KBM-7 (cell line): ENCODE measurements around the gene PRDX3.
"Not testable (repeated sequence)": the region's sequence is repeated elsewhere in the genome, so short reads cannot be mapped to it uniquely, and the experiment has no call there.

ENCODE experiments used
- DNase-seq: peaks from one replicate; pipeline ENCODE4 v3.0.0-alpha.2; 2015
- in situ Hi-C: fragments of 300-500 bp; cut with MboI; formaldehyde crosslinking; loops from 2 replicates; pipeline ENCODE4 v1.14.3; 2020; ENCODE audit warnings: low sequenced_read_pairs, low pct_unique_long_range_greater_than_20kb, mixed read lengths

The PRDX3 gene

DNA sequence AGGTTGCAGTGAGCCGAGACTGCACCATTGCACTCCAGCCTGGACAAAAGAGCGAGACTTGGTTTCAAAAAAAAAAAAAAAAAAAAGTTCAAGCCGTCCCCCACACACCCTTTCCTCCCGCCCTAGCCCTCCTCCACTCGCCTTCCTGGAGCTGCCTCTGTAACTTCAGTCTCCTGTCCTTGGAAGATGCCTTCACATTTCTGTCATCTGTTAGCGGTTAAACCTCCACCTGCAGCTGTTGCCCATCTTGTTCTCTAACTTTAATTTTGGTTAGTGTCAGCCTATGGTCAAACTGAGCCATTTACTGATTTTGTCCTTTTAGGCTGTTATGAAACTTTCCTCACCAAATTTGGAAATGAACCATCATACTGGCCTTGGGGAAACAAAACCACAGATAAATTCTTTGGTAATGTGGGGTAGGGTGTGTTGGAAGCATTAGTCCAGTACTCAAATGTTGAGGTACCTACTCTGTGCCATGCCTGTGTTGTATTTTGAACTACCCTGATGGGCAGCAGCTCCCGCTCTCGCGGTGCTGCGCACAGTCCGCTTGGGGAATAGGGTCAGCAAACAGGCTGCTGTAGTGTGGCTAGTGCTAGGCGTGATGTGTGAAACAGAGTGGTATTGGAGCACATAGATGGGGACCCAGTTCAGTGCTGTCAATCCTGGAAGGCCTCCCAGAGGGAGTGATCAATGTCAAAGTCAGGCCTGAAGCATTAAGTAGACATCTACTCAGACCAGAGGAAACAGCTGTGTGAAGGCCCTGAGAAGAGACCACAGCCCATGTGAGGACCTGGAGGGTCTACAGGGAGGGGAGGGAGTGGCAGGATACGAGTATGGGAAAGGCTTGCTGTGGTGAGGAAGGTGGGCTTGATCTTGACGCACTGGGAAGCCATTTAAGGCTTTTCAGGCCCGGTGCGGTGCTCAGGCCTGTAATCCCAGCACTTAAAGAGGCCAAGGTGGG, 40.0 kb downstream of the PRDX3 start:
- in situ Hi-C loops, result no loop called here
- no peak for DNase-seq

DNA sequence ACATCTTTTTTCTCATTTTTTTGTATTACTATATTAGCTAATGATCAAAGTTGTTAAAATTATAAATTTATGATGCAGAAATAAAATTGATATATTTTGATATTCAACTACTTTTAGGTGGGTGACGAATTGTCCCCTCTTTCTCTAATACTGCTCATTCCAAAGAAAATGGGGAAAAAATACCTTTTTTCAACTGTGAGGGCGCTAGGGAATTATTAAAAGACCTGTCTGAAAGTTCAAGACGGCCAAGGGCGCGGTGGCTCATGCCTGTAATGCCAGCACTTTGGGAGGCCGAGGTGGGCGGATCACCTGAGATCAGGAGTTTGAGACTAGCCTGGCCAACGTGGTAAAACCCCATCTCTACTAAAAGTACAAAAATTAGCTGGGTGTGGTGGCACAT, 40.7 kb downstream of the PRDX3 start:
- in situ Hi-C loops, DNase-seq: not testable (repeated sequence)

DNA sequence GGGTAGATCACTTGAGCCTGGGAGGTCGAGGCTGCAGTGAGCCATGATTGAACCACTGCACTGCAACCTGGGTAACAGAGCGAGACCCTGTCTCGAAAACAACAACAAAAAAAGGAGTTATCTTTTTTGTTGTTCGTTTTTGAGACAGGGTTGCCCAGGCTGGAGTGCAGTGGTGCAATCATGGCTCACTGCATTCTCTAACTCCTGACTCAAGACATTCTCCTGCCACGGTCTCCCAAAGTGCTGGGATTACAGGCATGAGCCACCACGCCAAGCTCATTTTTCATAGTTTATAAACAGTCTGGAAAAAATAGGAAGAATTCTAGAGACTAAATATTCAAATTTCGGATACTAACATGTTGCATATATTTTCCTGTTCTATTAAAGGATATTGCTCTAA, 42.5 kb downstream of the PRDX3 start:
- no peak for DNase-seq
- in situ Hi-C loops, result no loop called here

DNA sequence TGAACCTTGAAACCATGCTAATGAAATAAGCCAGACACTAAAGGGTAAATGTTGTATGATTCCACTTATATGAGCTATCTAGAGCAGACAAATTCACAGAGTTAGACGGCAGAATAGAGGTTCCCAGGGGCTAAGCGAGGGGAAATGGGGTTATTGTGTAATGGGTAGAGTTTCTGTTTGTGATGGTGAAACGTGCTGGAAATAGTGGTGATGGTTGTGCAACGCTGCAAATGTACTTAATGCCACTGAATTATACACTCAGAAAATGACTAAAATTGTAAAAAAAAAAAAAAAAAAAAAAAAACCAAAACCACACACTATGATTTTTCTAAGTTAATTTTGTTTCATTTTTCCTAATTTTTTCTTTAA, 43.1 kb downstream of the PRDX3 start:
- DNase-seq, result peak; percentile 65
- in situ Hi-C loops, result no loop called here

DNA sequence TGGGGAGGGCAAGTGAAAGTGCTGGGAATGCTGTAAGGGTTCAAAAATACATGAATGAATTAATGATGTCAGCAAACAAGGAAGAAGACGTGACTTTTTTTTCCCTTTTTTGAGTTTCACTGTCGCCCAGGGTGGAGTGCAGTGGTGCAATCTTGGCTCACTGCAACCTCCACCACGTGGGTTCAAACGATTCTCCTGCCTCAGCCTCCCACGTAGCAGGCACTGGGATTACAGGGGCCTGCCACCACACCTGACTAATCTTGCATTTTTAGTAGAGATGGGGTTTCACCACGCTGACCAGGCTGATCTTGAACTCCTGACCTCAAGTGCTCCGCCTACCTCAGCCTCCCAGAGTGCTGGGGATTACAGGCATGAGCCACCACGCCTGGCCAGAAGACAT, 44.7 kb downstream of the PRDX3 start:
- in situ Hi-C loops, result no loop called here
- no peak for DNase-seq

DNA sequence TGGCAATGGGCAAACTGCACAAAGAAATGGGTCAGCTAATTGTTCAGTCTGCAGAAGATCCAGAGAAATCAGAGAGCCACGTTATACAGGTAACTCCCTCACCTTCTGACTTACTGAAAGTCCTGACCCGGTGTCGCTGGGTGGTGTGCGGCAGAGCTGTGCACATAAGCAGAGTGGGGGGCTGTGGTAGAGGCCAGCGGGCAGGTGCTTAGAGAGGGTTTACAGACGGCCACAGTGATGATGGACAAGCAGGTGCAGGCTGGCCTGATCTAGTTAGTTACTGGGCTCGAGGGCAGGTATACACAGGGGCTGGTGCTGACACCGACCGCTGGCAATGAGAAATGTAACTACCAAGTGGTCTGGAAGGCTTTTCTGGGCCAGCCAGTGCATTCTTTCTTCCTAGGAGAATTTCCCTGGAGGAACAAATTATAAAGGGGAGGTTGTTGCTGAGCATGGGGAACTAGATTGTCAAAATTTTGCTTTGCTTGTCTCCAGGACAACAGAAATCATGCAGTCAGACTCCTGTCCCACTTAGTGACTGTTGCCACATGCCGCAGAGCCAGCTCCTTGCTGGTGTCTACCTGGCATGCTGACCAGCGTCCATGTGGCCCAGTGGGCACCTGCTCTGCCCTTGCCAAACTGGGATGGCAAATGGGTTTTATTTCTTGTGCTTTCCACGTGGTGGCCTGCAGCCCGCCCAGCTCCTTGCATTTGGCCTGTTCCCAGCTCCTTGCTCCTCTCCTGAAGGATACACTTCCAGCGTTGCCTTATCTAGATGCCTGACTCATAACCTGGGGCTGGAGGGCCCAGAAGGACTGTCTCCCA, 45.9 kb downstream of the PRDX3 start:
- in situ Hi-C loops, result no loop called here
- DNase-seq, result no peak

DNA sequence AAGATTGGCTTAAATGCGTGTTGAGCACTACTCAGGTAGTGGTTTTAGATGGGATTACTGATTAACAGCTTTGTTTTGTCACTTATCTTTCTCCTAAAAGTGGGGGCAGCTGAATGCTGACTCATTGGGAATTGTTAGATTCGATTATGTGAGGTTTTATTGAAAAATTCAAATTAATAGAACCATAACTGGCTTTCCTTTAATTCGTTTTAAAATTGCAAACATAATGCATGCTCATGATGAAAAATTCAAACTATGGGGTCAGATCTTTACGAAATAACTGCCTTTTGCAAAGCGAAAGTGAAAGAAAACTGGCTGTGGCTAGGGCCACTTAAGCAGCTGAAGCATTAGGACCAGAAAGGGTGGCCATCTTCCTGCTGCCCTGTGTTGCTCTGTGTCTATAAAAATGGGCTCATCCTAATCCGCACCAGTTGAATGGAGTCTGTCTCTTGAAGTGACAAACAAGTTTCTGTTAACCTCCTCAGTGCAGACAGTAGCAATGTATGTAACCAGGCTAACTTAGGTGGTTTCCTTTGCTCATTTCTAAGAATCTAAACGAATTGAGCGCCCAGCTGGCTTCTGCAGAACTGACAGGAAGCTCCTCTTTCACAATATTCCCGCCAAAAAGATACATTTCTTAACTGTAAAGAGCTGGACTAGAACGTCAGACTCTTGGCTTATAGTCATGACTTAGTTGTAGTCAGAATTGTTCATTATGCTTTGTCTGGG, 46.9 kb downstream of the PRDX3 start:
- DNase-seq, result peak; percentile 92
- in situ Hi-C loops, result no loop called here

DNA sequence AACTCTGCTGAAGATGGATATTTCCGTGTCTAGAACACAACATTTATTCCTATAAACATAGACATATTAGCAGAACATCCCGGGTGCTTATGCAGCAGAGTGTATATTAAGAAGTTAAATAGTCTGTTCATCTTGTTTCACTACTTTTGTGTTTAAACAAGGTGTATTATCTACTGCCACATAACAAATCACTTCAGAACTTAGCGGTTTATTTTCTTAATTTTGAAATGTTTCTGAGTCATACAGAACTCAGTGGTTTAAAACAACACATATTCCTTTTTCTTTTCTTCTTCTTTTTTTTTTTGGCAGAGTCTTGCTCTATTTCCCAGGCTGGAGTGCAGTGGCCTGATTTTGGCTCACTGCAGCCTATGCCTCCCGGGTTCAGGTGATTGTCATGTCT, 48.9 kb downstream of the PRDX3 start:
- DNase-seq, result no peak
- in situ Hi-C loops, result no loop called here

DNA sequence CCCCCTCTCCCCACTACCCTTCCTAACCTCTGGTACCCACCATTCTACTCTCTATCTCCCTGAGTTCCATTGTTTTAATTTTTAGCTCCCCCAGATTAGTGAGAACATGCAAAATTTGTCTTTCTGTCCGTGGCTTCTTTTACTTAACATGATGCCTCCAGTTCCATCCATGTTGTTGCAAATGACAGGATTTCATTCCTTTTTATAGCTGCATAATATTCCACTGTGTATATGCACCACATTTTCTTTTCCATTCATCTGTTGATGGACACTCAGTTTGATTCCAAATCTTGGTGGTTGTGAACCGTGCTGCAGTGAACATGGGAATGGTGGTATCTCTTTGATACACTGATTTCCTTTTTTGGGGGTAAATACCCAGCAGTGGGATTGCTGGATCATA, 52.7 kb downstream of the PRDX3 start:
- in situ Hi-C loops, result no loop called here
- DNase-seq, result no peak

DNA sequence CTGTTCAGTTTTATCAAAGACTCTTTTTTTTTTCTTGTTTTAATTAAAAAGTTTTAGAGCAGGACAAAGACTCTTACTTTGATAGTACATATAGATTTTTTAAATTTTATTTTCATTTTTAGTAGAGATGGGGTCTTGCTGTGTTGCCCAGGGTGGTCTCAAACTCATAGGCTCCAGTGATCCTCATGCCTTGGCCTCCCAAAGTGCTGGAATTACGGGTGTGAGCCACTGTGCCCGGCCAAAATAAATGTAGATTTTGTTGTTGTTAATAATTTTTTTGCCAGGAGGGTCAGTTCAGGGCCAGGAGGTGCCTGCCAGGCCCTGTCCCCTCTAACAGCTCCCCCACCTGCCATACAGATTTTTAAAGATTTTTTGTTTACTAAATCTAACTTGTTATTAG, 57.7 kb downstream of the PRDX3 start:
- DNase-seq, result no peak
- in situ Hi-C loops, result no loop called here

DNA sequence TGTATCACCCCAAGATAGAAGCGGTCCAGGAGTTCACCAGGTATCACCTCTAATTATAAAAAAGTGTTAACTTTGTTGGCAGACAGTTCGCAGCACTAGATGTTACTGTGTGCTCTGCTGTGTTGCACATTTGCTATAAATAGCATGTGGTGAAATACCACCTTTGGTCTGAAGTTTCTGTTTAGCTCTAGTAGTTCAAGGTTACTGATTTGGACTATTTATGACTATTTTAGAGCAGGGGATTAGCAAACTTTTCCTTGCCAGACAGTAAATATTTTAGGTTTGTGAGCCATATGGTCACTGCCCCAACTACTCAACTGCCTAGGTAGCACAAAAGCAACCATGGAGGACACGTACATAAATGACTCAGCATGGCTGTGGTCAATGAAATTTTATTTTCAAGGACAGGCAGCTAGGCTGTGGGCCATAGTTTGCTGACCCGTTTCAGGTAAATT, 58.2 kb downstream of the PRDX3 start:
- DNase-seq, result no peak
- in situ Hi-C loops, result no loop called here

DNA sequence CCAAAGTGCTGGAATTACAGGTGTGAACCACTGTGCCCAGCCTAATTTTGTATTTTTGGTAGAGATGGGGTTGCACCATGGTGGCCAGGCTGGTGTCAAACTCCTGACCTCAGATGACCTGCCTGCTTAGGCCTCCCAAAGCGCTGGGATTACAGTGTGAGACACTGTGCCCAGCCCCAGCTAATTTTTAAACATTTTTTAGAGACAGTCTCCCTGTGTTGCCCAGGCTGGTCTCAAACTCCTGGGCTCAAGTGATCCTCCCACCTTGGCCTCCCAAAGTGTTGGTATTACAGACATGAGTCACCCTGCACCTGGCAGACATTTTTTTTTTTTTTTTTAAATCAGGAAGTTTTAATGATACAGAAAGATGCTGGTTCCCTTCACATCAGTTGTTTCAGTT, 59.2 kb downstream of the PRDX3 start:
- in situ Hi-C loops, result no loop called here
- no peak for DNase-seq

DNA sequence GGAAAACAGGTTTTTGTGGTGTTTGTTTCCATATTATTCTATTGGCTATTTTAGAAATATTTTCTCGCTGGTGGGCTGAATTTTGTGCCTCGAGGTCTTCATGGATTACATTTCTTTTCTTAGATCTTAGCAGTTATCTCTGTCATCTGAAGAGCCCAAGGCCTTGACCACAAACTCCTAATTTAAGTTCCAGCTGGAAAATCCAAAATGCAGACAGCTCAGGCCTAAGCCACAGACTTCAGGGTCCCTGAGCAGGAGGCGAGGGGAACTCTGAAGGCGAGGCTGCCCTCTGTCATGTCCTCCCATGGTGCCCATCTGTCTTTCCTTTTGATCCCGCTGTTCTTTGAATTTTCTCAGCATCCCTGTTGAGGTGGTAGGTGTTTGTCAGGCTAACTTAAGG, 60.4 kb downstream of the PRDX3 start:
- in situ Hi-C loops, result no loop called here

More for the DNA sequence above, 60.4 kb downstream of the PRDX3 start:
- DNase-seq, result no peak
